ENCODE data around the gene POLDIP3.

POLDIP3 gene

GRCh38 chr22:42596336-42596735 is 18.3 kb downstream of the POLDIP3 start:
- TF ChIP-seq GATA3 (IDR thresholded peaks at IDR 0.05; ENCODE audit: low read depth, low read length) (no peak), GATA2 (IDR thresholded peaks at IDR 0.05; ENCODE audit: low read depth, low read length) (no peak)

GRCh38 chr22:42595434-42595833 is 19.2 kb downstream of the POLDIP3 start:
- TF ChIP-seq GATA2 (IDR thresholded peaks at IDR 0.05; ENCODE audit: low read depth, low read length) (peak; percentile 16; the same call in 1 of the 2 replicates), GATA3 (IDR thresholded peaks at IDR 0.05; ENCODE audit: low read depth, low read length) (no peak)

- TF ChIP-seq GATA3 (IDR thresholded peaks at IDR 0.05; ENCODE audit: low read depth, low read length) (no peak), GATA2 (IDR thresholded peaks at IDR 0.05; ENCODE audit: low read depth, low read length) (no peak)
Observed at GRCh38 chr22:42591987-42592386, 22.7 kb downstream of the POLDIP3 start.

GRCh38 chr22:42587588-42588175 is 27.0 kb downstream of the POLDIP3 start:
- no peak for TF ChIP-seq GATA3 (IDR thresholded peaks at IDR 0.05; ENCODE audit: low read depth, low read length)
- no peak for TF ChIP-seq GATA2 (IDR thresholded peaks at IDR 0.05; ENCODE audit: low read depth, low read length)

GRCh38 chr22:42586381-42586780 is 28.3 kb downstream of the POLDIP3 start:
- no peak for TF ChIP-seq GATA3 (IDR thresholded peaks at IDR 0.05; ENCODE audit: low read depth, low read length)
- TF ChIP-seq GATA2 (IDR thresholded peaks at IDR 0.05; ENCODE audit: low read depth, low read length) = no peak

- no peak for TF ChIP-seq GATA2 (IDR thresholded peaks at IDR 0.05; ENCODE audit: low read depth, low read length)
- TF ChIP-seq GATA3 (IDR thresholded peaks at IDR 0.05; ENCODE audit: low read depth, low read length) = no peak
Observed at GRCh38 chr22:42585096-42585495, 29.6 kb downstream of the POLDIP3 start.

GRCh38 chr22:42584364-42584940 is 30.2 kb downstream of the POLDIP3 start:
- no peak for TF ChIP-seq GATA2 (IDR thresholded peaks at IDR 0.05; ENCODE audit: low read depth, low read length)
- TF ChIP-seq GATA3 (IDR thresholded peaks at IDR 0.05; ENCODE audit: low read depth, low read length) = no peak

GRCh38 chr22:42582987-42583386 is 31.7 kb downstream of the POLDIP3 start:
- no peak for TF ChIP-seq GATA3 (IDR thresholded peaks at IDR 0.05; ENCODE audit: low read depth, low read length)
- no peak for TF ChIP-seq GATA2 (IDR thresholded peaks at IDR 0.05; ENCODE audit: low read depth, low read length)

- TF ChIP-seq GATA3 (IDR thresholded peaks at IDR 0.05; ENCODE audit: low read depth, low read length) (no peak), GATA2 (IDR thresholded peaks at IDR 0.05; ENCODE audit: low read depth, low read length) (no peak)
Observed at GRCh38 chr22:42581762-42582716, 32.6 kb downstream of the POLDIP3 start.

- TF ChIP-seq GATA3 (IDR thresholded peaks at IDR 0.05; ENCODE audit: low read depth, low read length) (no peak), GATA2 (IDR thresholded peaks at IDR 0.05; ENCODE audit: low read depth, low read length) (no peak)
Observed at GRCh38 chr22:42577623-42578240, 37.0 kb downstream of the POLDIP3 start.

GRCh38 chr22:42565956-42566355 is 48.7 kb downstream of the POLDIP3 start:
- no peak for TF ChIP-seq GATA2 (IDR thresholded peaks at IDR 0.05; ENCODE audit: low read depth, low read length)
- no peak for TF ChIP-seq GATA3 (IDR thresholded peaks at IDR 0.05; ENCODE audit: low read depth, low read length)

GRCh38 chr22:42564699-42565098 is 50.0 kb downstream of the POLDIP3 start:
- TF ChIP-seq GATA3 (IDR thresholded peaks at IDR 0.05; ENCODE audit: low read depth, low read length) = no peak
- no peak for TF ChIP-seq GATA2 (IDR thresholded peaks at IDR 0.05; ENCODE audit: low read depth, low read length)

GRCh38 chr22:42562684-42563083 is 52.0 kb downstream of the POLDIP3 start:
- TF ChIP-seq GATA2 (IDR thresholded peaks at IDR 0.05; ENCODE audit: low read depth, low read length) (no peak), GATA3 (IDR thresholded peaks at IDR 0.05; ENCODE audit: low read depth, low read length) (no peak)

GRCh38 chr22:42562279-42562678 is 52.4 kb downstream of the POLDIP3 start:
- TF ChIP-seq GATA3 (IDR thresholded peaks at IDR 0.05; ENCODE audit: low read depth, low read length) (no peak), GATA2 (IDR thresholded peaks at IDR 0.05; ENCODE audit: low read depth, low read length) (no peak)

All from SH-SY5Y (cell line).